Gastroesophageal sphincter (tissue), 4 donors: ENCODE data around the gene SLC25A46. TPM values are rescaled to one million over a fixed set of nuclear protein-coding genes. Genes with fewer than 3 reads are reported as not detected.
"Not testable (repeated sequence)": the region's sequence is repeated elsewhere in the genome, so short reads cannot be mapped to it uniquely, and the experiment has no call there.

Experiments
- ATAC-seq: fragments of 150-250 bp; one replicate; pipeline ENCODE4 v1.9.1; 2016; ENCODE audit warnings: mild to moderate bottlenecking, moderate library complexity
- H3K27ac ChIP-seq, 4 donors: fragments of 200-600 bp; sonication (generic) in 3 of 4; 1 replicate in 3 of 4; 2 replicates in 1 of 4; pipeline ENCODE4 v1.5.1; 2016 to 2019
- H3K27me3 ChIP-seq: fragments of 200-600 bp; sonication (generic); one replicate; pipeline ENCODE4 v1.5.1; 2019
- H3K36me3 ChIP-seq, 2 donors: fragments of 200-600 bp; sonication (generic); one replicate each; pipeline ENCODE4 v1.5.1; 2019; ENCODE audit warnings: control low read depth in 1 of 2
- H3K4me1 ChIP-seq, 3 donors: fragments of 200-600 bp; sonication (generic); 1 replicate in 2 of 3; 2 replicates in 1 of 3; pipeline ENCODE4 v1.5.1; 2016 to 2019; ENCODE audit warnings: control low read depth in 2 of 3
- H3K4me3 ChIP-seq, 2 donors: fragments of 200-600 bp; sonication (generic); one replicate each; pipeline ENCODE4 v1.5.1; 2019; ENCODE audit warnings: mild to moderate bottlenecking in 1 of 2, moderate library complexity in 1 of 2
- H3K9me3 ChIP-seq, 3 donors: fragments of 200-600 bp; sonication (generic); one replicate each; pipeline ENCODE4 v1.5.1; 2017 to 2019; ENCODE audit warnings: control low read depth in 2 of 3
- CTCF ChIP-seq, 4 experiments: fragments of 200-600 bp in 2 of 4; fragments of 450-650 bp in 2 of 4; sonication (generic) in 1 of 4; IDR thresholded peaks; one replicate each; pipeline ENCODE4 v1.5.1; 2017 to 2019; ENCODE audit warnings: antibody characterized with exemption in 4 of 4, mild to moderate bottlenecking in 2 of 4, moderate library complexity in 2 of 4
- EP300 ChIP-seq: sonication (generic); formaldehyde crosslinking; IDR thresholded peaks from one replicate; pipeline ENCODE4 v1.6.1; 2017; ENCODE audit warnings: antibody characterized with exemption, mild to moderate bottlenecking
- POLR2A ChIP-seq, 2 donors: fragments of 450-650 bp; IDR thresholded peaks; one replicate each; pipeline ENCODE4 v1.6.1; 2017; ENCODE audit warnings: antibody characterized with exemption in 2 of 2, mild to moderate bottlenecking in 2 of 2, moderate library complexity in 1 of 2
- POLR2AphosphoS5 ChIP-seq: sonication (generic); formaldehyde crosslinking; IDR thresholded peaks from one replicate; pipeline ENCODE4 v1.6.1; 2017; ENCODE audit warnings: antibody characterized with exemption
- WGBS, 2 donors: methylation state at CpG; one replicate each; pipeline ENCODE4 v1.1.5; 2018; ENCODE audit warnings: low coverage in 1 of 2; 5-methylcytosine and 5-hydroxymethylcytosine counted together
- total RNA-seq, 4 donors: library from RNA; depleted of rRNA; stranded (reverse); fragments of >200 nt; gene quantifications; one replicate each; pipeline ENCODE4 v1.1.0, GENCODE V29; 2016

Gene SLC25A46
- total RNA-seq, 4 donors from 2014 or later: 53.2 to 85.1 (median 68.2) TPM

- H3K9me3 ChIP-seq: no peaks in the 10 kb centered on the region
- ATAC-seq: peak; percentile 95
- peaks cover 0 to 7% (median 0%) of the 10 kb centered on the region in 3 donors for H3K4me1 ChIP-seq
- peak within 1 kb of the TSS; percentile 45 to 66 for H3K4me3 ChIP-seq
- 29% methylated on average over 11 to 17 of the region's 17 CpGs for WGBS, 2 donors
- no peak within 1 kb of the TSS for H3K27ac ChIP-seq
- TF ChIP-seq POLR2A (IDR thresholded peaks at IDR 0.05) (no peak), EP300 (no peak), CTCF (IDR thresholded peaks at IDR 0.05) (no peak), POLR2AphosphoS5 (no peak)
- no peaks in the 10 kb centered on the region for H3K36me3 ChIP-seq
- H3K27me3 ChIP-seq: no peaks in the 10 kb centered on the region
Measured at GRCh38 chr5:110726249-110727024, 12.4 kb upstream of the SLC25A46 start, which contains the start of gene TMEM232. Gene TMEM232 (minus strand): TSS chr5:110726671. CDS start chr5:110667352, 59,319 bp downstream.

GRCh38 chr5:110727025-110727314 lies 11.8 kb upstream of the SLC25A46 start:
- ATAC-seq: peak; percentile 12
- no peaks in the 10 kb centered on the region for H3K27me3 ChIP-seq
- TF ChIP-seq EP300: no peak
- TF ChIP-seq POLR2AphosphoS5: no peak
- no peak for TF ChIP-seq POLR2A (IDR thresholded peaks at IDR 0.05)
- TF ChIP-seq CTCF (IDR thresholded peaks at IDR 0.05): no peak
- no peaks in the 10 kb centered on the region for H3K36me3 ChIP-seq
- H3K4me3 ChIP-seq: peak overlapping the region; percentile 45 to 66
- WGBS, 2 donors: 26 to 36% methylated on average over 5 of the region's 5 CpGs
- H3K9me3 ChIP-seq: no peaks in the 10 kb centered on the region
- H3K27ac ChIP-seq: no peak overlapping the region
- H3K4me1 ChIP-seq: peaks cover 0 to 7% (median 0%) of the 10 kb centered on the region in 3 donors

- ATAC-seq, H3K36me3 ChIP-seq, H3K27ac ChIP-seq, H3K4me1 ChIP-seq, H3K9me3 ChIP-seq, H3K27me3 ChIP-seq, H3K4me3 ChIP-seq: not testable (repeated sequence)
- no CpG with 5 or more reads among the region's 2 CpGs for WGBS, 2 donors
Measured at GRCh38 chr5:110731499-110731898, 7.3 kb upstream of the SLC25A46 start.

- TF ChIP-seq POLR2A (IDR thresholded peaks at IDR 0.05): no peak
- TF ChIP-seq EP300: no peak
- TF ChIP-seq CTCF (IDR thresholded peaks at IDR 0.05): no peak
- TF ChIP-seq POLR2AphosphoS5: no peak
- Histone ChIP-seq H3K27me3 (no peaks in the 10 kb centered on the region), H3K4me3 (no peak overlapping the region), H3K4me1 (peaks cover 0 to 4% (median 3%) of the 10 kb centered on the region in 3 donors), H3K36me3 (no peaks in the 10 kb centered on the region), H3K27ac (no peak overlapping the region), H3K9me3 (no peaks in the 10 kb centered on the region)
- 74 to 100% methylated on average over 1 to 2 of the region's 2 CpGs for WGBS, 2 donors
- no peak for ATAC-seq
Measured at GRCh38 chr5:110734101-110734500, 4.7 kb upstream of the SLC25A46 start.

- Histone ChIP-seq H3K4me3 (no peak overlapping the region), H3K9me3 (no peaks in the 10 kb centered on the region), H3K36me3 (no peaks in the 10 kb centered on the region), H3K4me1 (peaks cover 0 to 16% (median 10%) of the 10 kb centered on the region in 3 donors), H3K27me3 (no peaks in the 10 kb centered on the region), H3K27ac (no peak overlapping the region)
- TF ChIP-seq POLR2A (IDR thresholded peaks at IDR 0.05) (no peak), CTCF (IDR thresholded peaks at IDR 0.05) (no peak), EP300 (no peak), POLR2AphosphoS5 (no peak)
- ATAC-seq: no peak
- 30 to 83% methylated on average over 1 of the region's 1 CpG for WGBS, 2 donors
Measured at GRCh38 chr5:110735556-110735955, 3.3 kb upstream of the SLC25A46 start.
